GM12878 (cell line): ENCODE data around the gene COX19. TPM values are rescaled to one million over a fixed set of nuclear protein-coding genes. Genes with fewer than 3 reads are reported as not detected.
"Not testable (repeated sequence)": the region's sequence is repeated elsewhere in the genome, so short reads cannot be mapped to it uniquely, and the experiment has no call there.

Experiments
- ATAC-seq: fragments of 200-7000 bp; cut with Tn5 transposase; 3 replicates; pipeline ENCODE4 v1.9.1; 2020; ENCODE audit warnings: mild to moderate bottlenecking, moderate library complexity
- BruUV-seq: library from RNA; stranded (reverse); fragments of 400-500 nt; replicated peaks from 2 replicates; lab custom pipeline; 2021; lab: Mats Ljungman, UMichigan
- CTCF ChIA-PET: fragments of 300-600 bp; sonication (Branson Sonifier 250); formaldehyde crosslinking; extraction: SDS; loops from one replicate; lab custom pipeline; 2021; ENCODE audit warnings: inconsistent platforms; lab: Yijun Ruan, JAX
- POLR2A ChIA-PET: fragments of 350-600 bp; formaldehyde crosslinking; extraction: SDS; loops from one replicate; lab custom pipeline; 2021; ENCODE audit warnings: inconsistent platforms; lab: Charles Lee
- RAD21 ChIA-PET: fragments of 300-600 bp; sonication (Branson Sonifier 250); formaldehyde crosslinking; loops from one replicate; lab custom pipeline; 2023; ENCODE audit warnings: antibody characterized with exemption; ENCODE audit not compliant: unreplicated experiment; lab: Charles Lee
- SMC1A ChIA-PET: fragments of 300-600 bp; sonication (Branson Sonifier 250); formaldehyde crosslinking; loops from one replicate; lab custom pipeline; 2023; ENCODE audit not compliant: unreplicated experiment, uncharacterized antibody; lab: Charles Lee
- DNase-seq: peaks from one replicate; pipeline ENCODE4 v3.0.0-alpha.2; 2011; ENCODE audit warnings: low read depth, low spot score
- FAIRE-seq: peaks from 3 replicates; lab custom pipeline; 2011; peaks lifted over from hg19 to GRCh38; lab: Jason Lieb, UNC
- H2AFZ ChIP-seq: 2 replicates; pipeline ENCODE4 v1.6.0; 2011; ENCODE audit warnings: low read depth, low read length, control low read depth; ENCODE audit not compliant: control insufficient read depth
- H3K27ac ChIP-seq: 2 replicates; pipeline ENCODE4 v1.5.1; 2011; ENCODE audit warnings: control low read depth; ENCODE audit not compliant: control insufficient read depth, insufficient read depth
- H3K27me3 ChIP-seq, 2 experiments: replicated peaks in 1 of 2; 2 replicates each; pipeline versions ENCODE4 v1.6.0 to v1.6.1; 2011; ENCODE audit warnings: low read length in 1 of 2; ENCODE audit not compliant: control insufficient read depth in 2 of 2, insufficient read depth in 2 of 2
- H3K36me3 ChIP-seq, 2 experiments: 2 replicates each; pipeline ENCODE4 v1.5.1; 2011; ENCODE audit warnings: low read length in 1 of 2; ENCODE audit not compliant: control insufficient read depth in 2 of 2, insufficient read depth in 2 of 2
- H3K4me1 ChIP-seq: 2 replicates; pipeline ENCODE4 v1.6.1; 2011; ENCODE audit warnings: mild to moderate bottlenecking, low read length, moderate library complexity, mixed read lengths; ENCODE audit not compliant: control insufficient read depth, insufficient read depth
- H3K4me2 ChIP-seq: 2 replicates; pipeline ENCODE4 v1.6.0; 2011; ENCODE audit warnings: control low read depth; ENCODE audit not compliant: control insufficient read depth, insufficient read depth
- H3K4me3 ChIP-seq: fragments of 200-600 bp; sonication (generic); 2 replicates; pipeline ENCODE4 v1.5.1; 2016
- H3K79me2 ChIP-seq: 2 replicates; pipeline ENCODE4 v1.6.0; 2011; ENCODE audit warnings: low read length; ENCODE audit not compliant: control insufficient read depth, insufficient read depth
- H3K9ac ChIP-seq: 2 replicates; pipeline ENCODE4 v1.8.0; 2011; ENCODE audit warnings: low read length, control low read depth, mixed read lengths; ENCODE audit not compliant: control insufficient read depth, insufficient read depth
- H3K9me3 ChIP-seq: replicated peaks from 3 replicates; pipeline ENCODE4 v1.5.1; 2011; ENCODE audit warnings: mild to moderate bottlenecking, low read length; ENCODE audit not compliant: control insufficient read depth, insufficient read depth
- H4K20me1 ChIP-seq: 2 replicates; pipeline ENCODE4 v1.6.0; 2011; ENCODE audit not compliant: control insufficient read depth, insufficient read depth
- PBX3 ChIP-seq: IDR thresholded peaks from 2 replicates; pipeline ENCODE4 v1.6.1; 2011; ENCODE audit warnings: mild to moderate bottlenecking, low read depth, low read length, moderate library complexity; ENCODE audit not compliant: insufficient replicate concordance
- TARDBP ChIP-seq: IDR thresholded peaks from 2 replicates; pipeline ENCODE4 v1.6.1; 2016; ENCODE audit warnings: borderline replicate concordance
- WGBS: methylation state at CpG from one replicate; pipeline ENCODE4 v1.1.6; 2016; ENCODE audit warnings: low lambda C conversion rate; ENCODE audit not compliant: insufficient replicate concordance, insufficient coverage; ENCODE audit errors: missing lambda C conversion rate; 5-methylcytosine and 5-hydroxymethylcytosine counted together
- in situ Hi-C: fragments of 300-500 bp; cut with MboI; formaldehyde crosslinking; loops from 9 replicates; pipeline ENCODE4 v1.14.3; 2018; ENCODE audit warnings: mixed read lengths
- intact Hi-C: fragments of 100-400 bp; cut with micrococcal nuclease; formaldehyde crosslinking; loops from one replicate; pipeline ENCODE4 v1.14.2; 2022; ENCODE audit not compliant: unreplicated experiment
- polyA plus RNA-seq, 11 experiments: library from polyadenylated mRNA; depleted of rRNA in 4 of 11; unstranded in 6 of 11; stranded (reverse) in 5 of 11; fragments of >200 nt; fragmentation: Nextera tagmentation in 4 of 11; fragmentation: Illumina TruSeq in 1 of 11; extraction: Ambion mirVana in 4 of 11; extraction: Trizol in 1 of 11; gene quantifications; 1 replicate in 1 of 11; 2 replicates in 10 of 11; pipeline versions ENCODE4 v1.2.1 to v1.2.3, GENCODE V29; 2011 to 2016; ENCODE audit warnings: inconsistent platforms in 2 of 11, missing spikeins in 2 of 11, low read depth in 1 of 11
- total RNA-seq, 4 experiments: library from RNA; depleted of rRNA in 3 of 4; stranded (reverse); fragments of >200 nt in 3 of 4; fragmentation: Illumina TruSeq in 1 of 4; extraction: Trizol in 1 of 4; gene quantifications; 2 replicates each; pipeline versions ENCODE4 v1.2.1 to v1.2.3, GENCODE V29; 2013 to 2021
- TF ChIP-seq, protein P1 (sequence below): fragments of 450-650 bp; formaldehyde crosslinking; IDR thresholded peaks from 2 replicates; pipeline ENCODE4 v1.4.0; 2022; ENCODE audit warnings: mild to moderate bottlenecking, moderate library complexity

Gene COX19
- total and polyA plus RNA-seq, 10 of the 15 experiments (the other 5 are each of a cell fraction or from before 2014, with no cell fraction given), result 3.7 to 17.9 (median 10.8) TPM

DNA sequence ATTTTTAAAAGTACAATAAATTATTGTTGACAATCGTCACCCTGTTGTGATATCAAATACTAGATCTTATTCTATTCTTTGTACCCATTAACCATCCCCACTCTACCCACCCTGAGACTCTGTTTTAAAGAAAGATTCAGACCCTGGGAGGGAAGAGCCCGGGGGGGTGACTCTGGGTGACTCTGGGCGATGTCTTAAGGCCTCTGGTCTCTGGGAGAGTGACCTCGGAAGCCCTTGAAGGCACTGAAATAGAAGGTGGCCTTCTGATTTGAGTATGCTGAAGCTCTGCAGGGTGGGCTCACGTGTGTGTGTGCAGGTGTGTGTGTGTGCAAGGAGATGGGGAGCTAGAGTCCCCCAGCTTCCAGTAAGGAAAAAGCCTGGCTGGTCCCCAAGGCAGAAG, 30.6 kb downstream of the COX19 start:
- H3K4me1 ChIP-seq, result peaks cover 8% of the 10 kb centered on the region
- H3K79me2 ChIP-seq, result peaks cover 18% of the 10 kb centered on the region
- in situ Hi-C loops, result no loop called here
- intact Hi-C loops, result no loop called here
- POLR2A ChIA-PET, result no interaction called here
- WGBS, result 47% methylated on average over 5 of the region's 5 CpGs
- SMC1A ChIA-PET, result no interaction called here
- no TSS peak for BruUV-seq
- H3K4me2 ChIP-seq, result no peak overlapping the region
- RAD21 ChIA-PET, result no interaction called here
- H3K36me3 ChIP-seq, result no peaks in the 10 kb centered on the region; a peak in 1 of 4 replicates
- no peak overlapping the region for H3K27ac ChIP-seq
- H2AFZ ChIP-seq, result no peak overlapping the region
- H3K27me3 ChIP-seq, result no peaks in the 10 kb centered on the region
- TF ChIP-seq, protein P1, sequence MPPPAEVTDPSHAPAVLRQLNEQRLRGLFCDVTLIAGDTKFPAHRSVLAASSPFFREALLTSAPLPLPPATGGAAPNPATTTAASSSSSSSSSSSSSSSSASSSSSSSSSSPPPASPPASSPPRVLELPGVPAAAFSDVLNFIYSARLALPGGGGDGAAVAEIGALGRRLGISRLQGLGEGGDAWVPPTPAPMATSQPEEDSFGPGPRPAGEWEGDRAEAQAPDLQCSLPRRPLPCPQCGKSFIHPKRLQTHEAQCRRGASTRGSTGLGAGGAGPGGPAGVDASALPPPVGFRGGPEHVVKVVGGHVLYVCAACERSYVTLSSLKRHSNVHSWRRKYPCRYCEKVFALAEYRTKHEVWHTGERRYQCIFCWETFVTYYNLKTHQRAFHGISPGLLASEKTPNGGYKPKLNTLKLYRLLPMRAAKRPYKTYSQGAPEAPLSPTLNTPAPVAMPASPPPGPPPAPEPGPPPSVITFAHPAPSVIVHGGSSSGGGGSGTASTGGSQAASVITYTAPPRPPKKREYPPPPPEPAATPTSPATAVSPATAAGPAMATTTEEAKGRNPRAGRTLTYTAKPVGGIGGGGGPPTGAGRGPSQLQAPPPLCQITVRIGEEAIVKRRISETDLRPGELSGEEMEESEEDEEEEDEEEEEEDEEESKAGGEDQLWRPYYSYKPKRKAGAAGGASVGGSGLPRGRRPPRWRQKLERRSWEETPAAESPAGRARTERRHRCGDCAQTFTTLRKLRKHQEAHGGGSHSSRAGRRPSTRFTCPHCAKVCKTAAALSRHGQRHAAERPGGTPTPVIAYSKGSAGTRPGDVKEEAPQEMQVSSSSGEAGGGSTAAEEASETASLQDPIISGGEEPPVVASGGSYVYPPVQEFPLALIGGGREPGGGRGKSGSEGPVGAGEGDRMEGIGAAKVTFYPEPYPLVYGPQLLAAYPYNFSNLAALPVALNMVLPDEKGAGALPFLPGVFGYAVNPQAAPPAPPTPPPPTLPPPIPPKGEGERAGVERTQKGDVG (CRISPR knock-in tag), result no peak
- TF ChIP-seq TARDBP (no peak), PBX3 (no peak)
- FAIRE-seq (no peak), DNase-seq (no peak), ATAC-seq (no peak)
- peaks cover 15% of the 10 kb centered on the region for H3K9me3 ChIP-seq
- no peak overlapping the region for H3K4me3 ChIP-seq
- CTCF ChIA-PET, result no interaction called here
- no peak overlapping the region for H3K9ac ChIP-seq
- no peaks in the 10 kb centered on the region for H4K20me1 ChIP-seq

- H3K79me2 ChIP-seq, CTCF ChIA-PET, H4K20me1 ChIP-seq, H3K27ac ChIP-seq, RAD21 ChIA-PET, H3K36me3 ChIP-seq, H3K4me1 ChIP-seq, H3K4me3 ChIP-seq, intact Hi-C loops, H3K9ac ChIP-seq, SMC1A ChIA-PET, BruUV-seq, in situ Hi-C loops, POLR2A ChIA-PET, H2AFZ ChIP-seq, DNase-seq, FAIRE-seq, H3K4me2 ChIP-seq, ATAC-seq, H3K27me3 ChIP-seq: not testable (repeated sequence)
- WGBS, result 76% methylated on average over 4 of the region's 4 CpGs
- peaks cover 15% of the 10 kb centered on the region for H3K9me3 ChIP-seq
Observed at GRCh38 chr7:943793-944192, 31.6 kb downstream of the COX19 start.
